GM19328 (cell line): ENCODE results near the gene ADAMTSL2.

Experiments used
- ATAC-seq: cut with Tn5 transposase; IDR thresholded peaks from one replicate; pipeline ENCODE4 v1.9.1; 2021; ENCODE audit warnings: mild to moderate bottlenecking, moderate library complexity; ENCODE audit not compliant: unreplicated experiment

ADAMTSL2 gene

DNA sequence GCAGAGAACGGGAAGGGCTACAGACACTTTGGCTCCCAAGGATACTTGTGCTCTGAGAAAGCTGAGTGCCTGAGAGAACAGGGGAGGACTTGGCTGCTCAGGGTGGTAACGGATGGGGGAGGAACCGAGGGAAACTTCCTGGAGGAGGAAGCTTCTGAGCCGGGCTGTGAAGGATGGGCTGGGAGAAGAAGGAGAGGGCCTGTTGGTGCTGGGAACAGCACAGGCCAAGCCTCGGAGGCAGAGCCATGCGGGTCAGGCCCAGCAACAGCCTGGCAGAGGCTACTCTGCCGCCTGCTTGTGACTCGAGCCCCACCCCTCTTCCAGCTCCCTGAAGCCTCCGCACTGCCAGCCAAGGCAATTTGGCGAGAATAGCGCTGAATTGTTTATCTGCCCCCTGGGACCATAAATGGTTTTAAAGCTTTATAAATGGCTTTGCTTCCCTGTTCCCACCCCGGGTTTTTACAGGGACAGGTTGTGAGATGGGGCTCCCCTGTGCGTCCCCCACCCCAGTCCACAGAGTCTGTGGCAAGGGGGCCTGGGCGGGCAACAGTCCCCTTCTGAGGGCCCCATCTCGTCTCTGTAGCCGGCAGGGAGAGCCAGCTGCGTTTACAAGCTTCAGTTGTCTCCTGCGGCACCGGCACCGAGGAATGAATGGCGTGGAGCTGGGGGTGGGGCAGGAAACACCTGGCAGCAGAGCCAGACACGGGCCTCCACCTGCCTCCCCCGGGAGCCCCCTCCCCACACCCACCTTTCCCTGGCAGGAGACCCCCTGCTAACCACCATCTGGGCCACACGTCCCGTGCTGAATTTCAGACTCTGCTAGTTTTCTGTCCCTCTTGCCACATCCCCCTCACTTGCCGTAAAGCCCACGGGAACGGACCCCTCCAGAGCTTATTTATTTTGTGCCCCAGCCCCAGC is 50.3 kb downstream of the ADAMTSL2 start:
- ATAC-seq, result no peak

DNA sequence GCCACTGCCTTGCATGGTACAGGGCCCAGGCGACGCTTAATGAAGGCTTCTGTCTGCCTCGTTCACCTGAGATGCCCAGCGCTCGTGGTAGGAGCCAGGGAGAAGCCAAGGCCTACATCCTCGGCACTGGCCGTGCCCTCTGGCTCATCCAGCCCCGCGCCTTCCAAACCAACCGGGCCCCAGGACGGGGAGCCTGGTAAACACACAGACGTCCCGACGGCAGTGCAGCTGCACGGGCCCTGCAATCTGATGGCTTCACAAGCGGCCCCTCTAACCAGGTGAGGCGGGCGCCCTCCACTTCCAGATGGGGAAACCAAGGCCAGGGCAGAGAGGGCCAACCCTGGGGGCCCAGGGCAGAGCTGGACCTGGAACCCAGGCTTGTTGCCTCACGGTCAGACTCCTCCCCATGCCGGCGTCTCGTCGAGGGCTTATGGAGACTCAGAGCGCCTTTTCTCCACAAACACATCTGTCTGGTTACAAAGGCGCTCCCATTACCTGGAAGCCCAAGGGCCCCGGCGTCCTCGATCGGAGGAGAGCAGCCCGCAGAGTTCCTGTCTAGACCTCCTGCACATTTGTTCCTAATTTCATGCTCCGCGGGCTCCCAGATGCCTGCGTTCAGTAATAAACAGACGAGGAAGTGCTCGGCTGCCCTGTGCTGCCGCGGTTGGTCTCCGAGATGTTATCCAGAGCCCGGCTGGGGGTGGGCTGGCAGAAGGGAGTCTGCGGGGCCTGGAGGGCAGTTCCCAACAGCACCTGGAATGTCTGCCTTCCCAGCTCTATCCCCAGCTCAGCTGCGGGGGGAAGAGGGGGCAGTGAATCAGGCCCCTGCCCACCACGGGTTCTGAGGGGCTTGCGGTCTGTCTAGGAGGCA is 51.2 kb downstream of the ADAMTSL2 start:
- ATAC-seq, result no peak

GRCh38 chr9:133587051-133587450 is 52.5 kb downstream of the ADAMTSL2 start:
- no peak for ATAC-seq

- ATAC-seq, result no peak
These were observed 53.0 kb downstream of the ADAMTSL2 start for GRCh38 chr9:133587466-133587865.

DNA sequence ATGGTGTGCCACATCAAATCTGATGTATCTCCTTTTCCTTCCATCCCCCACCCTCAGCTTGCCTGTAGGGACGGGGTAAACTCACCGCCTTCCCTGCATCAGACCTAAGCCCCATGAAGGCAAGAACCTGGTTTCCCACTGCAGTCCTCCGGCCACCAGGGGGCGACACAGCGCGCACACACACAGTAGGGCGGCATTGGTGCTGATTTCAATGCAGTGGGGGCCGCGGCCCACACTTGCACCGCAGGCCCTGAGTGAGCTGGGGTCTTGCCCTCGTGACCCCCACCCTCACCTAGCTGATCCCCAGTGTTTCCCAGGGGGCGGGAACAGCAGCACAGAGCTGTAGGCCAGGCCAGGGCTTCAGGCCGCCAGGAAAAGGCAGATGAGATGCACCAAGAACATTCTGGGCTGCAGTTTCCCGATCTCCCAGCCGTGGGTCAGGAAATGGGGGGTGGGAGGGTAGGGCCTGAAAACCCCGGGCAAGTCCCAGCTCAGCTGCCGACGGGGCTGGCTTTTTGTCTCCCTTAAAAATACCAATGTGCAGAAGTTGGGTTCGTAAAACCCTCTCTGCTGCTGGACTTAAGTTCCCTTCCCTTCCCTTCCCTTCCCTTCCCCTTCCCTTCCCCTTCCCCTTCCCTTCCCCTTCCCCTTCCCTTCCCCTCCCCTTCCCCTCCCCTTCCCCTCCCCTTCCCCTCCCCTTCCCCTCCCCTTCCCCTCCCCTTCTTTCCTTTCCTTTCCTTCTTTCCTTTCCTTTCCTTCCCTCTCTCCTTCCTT is 55.1 kb downstream of the ADAMTSL2 start:
- no peak for ATAC-seq

DNA sequence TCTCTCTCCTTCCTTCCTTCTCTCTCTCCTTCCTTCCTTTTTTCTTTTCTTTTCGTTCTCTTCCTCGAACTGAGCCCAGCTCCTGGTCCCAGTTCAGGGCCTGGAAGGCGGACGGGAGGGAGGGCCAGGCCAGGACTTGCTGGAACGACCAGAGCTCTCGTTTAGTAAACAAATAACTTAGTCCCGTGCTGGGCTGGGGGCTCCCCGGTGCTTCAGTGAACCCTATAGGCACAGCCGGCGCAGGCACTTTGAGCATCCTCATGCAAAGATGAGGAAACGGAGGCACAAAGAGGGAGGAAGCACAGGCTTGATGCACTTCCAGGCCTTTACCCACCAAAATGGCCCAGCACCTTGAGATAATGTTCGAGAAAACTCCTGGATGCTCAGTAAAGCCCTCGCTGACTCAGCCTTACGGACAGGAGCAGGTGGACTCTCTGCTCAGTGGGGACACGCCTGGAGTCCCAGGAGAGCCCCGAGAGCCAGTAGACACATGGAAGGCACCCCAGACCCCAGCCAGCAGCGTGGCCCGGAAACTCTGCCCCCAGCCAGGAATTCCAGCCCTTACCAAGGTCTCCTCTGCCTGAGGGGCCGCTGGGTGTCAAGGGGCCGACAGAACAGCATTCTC is 55.8 kb downstream of the ADAMTSL2 start:
- ATAC-seq, result no peak

DNA sequence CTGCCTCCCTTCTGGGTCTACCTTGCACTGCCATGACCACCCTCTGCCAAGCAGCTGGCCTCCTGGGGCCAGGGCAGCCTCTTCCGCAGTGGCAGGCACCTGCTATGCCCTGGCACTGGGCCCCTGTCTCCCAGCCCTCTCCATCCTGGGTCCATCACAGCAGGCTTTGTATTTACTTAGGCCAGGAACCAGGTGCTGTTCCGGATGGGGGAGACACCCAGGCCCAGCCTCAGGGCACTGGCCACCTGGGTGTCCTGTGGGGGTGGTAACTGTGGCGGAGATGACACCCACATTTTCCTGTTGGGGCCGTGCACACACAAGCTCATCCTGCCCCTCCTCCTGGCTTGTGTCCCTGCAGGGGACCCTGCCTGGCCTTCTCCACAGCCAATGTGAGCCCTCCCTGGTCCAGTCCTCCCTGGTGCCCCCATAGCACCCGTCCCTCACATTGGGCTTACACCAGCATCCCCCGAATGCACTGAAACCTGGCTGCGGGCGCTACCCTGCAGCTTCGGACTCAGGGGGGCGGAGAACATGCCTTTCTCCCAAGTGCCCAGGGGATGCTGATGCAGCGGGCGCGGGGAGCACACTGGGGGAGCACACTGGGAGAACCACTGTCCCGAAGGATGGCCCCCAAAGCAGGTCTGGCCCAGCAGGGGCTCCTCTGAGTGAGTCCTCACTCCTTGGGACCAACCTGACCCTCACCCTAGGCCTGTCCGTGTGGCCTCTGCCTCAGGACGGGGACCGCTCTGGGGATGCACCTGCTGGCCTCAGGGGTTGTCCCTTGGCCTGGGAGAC is 56.8 kb downstream of the ADAMTSL2 start:
- no peak for ATAC-seq

DNA sequence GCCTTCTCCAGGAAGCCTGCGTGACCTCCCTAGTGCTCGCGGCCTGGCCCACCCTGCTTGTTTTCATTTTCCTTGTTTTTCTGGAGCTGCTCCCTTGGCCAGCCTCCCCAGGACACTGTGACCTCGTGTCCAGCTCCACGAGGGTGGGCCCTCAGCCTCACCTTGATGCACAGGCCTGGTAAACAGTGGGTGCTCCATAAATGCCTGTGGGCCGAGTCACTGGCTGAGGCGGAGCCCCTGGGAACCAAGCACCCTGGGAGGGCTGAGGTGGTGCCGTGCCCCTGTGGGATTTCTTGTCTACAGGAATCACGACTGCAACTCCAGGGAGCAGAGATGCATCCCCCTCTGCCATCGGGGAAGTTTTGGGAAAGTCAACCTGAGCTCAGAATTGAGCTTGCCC is 57.5 kb downstream of the ADAMTSL2 start:
- no peak for ATAC-seq

DNA sequence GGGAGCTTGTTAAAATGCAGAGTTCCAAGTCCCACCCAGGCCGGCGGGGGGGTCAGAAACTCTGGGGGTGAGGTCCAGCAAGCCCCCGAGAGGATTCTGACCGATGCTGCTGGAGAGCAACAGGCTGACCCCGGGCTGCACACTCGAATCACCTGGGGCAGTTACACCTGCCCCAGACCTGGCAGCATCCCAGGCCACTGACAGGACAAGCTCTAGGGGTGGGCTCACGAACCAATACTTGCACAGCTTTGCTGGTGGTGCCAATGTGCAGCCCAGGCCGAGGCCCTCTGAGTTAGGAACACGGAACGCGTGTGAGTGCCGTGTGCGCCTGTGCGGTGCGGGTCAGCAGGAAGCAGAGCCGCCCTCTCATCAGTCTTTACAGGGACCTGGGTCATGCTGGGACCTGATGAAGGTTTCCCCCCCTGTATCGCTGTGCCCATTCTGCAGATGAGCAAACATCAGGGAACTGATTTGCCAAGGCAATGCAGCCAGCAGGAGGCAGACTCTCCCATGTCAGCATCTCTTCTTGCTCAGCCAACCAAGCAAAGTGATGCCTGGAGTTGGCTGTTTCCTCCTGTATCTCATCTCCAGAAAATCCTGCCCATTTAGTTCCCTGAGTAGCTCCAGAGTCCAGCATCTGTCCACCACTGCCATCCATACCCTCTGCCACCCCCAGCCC is 58.4 kb downstream of the ADAMTSL2 start:
- ATAC-seq, result no peak

GRCh38 chr9:133593587-133594253 is 59.2 kb downstream of the ADAMTSL2 start:
- ATAC-seq, result no peak

GRCh38 chr9:133594310-133594709 is 59.8 kb downstream of the ADAMTSL2 start:
- no peak for ATAC-seq

DNA sequence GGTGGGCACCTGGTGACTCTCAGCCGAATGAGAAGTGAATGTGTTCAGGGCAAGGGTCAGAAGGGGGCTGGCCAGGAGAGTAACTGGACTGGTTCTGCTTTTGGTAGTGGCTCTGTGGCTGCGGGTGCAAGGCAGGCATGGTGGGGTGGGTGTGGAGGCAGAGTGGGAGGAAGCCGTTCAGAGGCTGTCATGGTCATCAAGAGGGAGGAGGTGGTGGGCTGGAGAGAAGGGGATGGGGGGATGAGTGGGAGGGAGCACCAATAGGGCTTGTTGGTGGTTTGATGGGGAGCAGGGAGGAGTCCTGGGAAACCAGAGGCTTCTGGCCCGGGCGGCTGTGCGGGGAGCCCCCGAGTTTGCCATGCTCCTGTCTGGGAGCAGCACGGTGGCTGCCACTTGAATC is 61.4 kb downstream of the ADAMTSL2 start:
- ATAC-seq, result no peak

DNA sequence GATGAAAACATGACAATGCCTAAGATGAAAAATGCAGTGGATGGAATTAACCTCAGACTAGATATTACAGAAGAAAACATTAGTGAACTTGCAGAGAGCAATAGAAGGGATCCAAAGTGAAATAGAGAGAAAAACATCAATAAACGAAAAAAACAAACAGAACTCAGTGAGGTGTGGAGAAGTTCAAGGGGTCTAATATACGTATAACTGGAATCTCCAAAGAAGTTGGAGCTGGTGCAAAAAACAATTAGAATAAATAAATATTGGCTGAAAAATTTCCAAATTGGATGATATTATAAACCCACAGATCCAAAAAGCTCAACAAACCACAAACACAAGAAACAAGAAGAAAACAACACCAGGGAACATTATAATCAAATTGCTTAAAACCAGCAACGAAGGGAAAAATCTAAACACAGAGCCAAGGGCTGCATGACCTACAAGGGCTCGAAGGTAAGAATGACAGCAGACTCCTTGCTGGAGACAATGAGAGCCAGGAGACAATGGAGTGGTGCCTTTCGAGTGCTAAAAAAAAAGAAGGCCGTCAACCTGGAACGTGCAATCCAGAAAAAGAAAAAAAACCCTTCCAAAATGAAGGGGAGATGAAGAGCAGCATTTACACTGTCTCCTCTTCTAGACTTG is 62.9 kb downstream of the ADAMTSL2 start:
- ATAC-seq, result no peak

GRCh38 chr9:133598978-133599377 is 64.5 kb downstream of the ADAMTSL2 start:
- no peak for ATAC-seq

GRCh38 chr9:133599470-133600173 is 65.1 kb downstream of the ADAMTSL2 start:
- ATAC-seq, result no peak

- no peak for ATAC-seq
These were observed 66.2 kb downstream of the ADAMTSL2 start for GRCh38 chr9:133600739-133601138.

DNA sequence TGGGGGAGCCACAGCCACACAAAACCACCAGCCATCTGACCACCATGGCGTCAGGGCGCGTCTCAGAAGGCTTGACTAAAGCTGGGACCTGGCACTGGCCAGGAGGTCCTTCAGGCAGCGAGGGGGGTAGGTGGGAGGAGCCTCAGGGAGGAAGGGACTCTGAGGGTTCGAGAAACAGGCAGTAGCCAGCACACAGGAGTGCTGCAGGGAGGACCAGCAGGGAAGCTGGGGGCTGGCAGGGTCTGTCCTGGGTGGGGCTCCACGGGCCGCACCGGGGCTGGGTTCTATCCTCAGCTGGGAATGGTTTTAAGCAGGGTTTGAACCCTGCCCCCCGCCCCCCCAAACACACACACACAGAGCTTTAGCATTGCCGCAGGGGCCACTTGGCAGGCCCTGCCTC is 67.2 kb downstream of the ADAMTSL2 start:
- no peak for ATAC-seq

GRCh38 chr9:133602277-133602676 is 67.8 kb downstream of the ADAMTSL2 start:
- no peak for ATAC-seq
